GM18870 (cell line): ENCODE results near the gene ZNF462.
"Not testable (repeated sequence)": the region's sequence is repeated elsewhere in the genome, so short reads cannot be mapped to it uniquely, and the experiment has no call there.

Experiments
- ATAC-seq: cut with Tn5 transposase; IDR thresholded peaks from one replicate; pipeline ENCODE4 v1.9.1; 2021; ENCODE audit warnings: moderate library complexity; ENCODE audit not compliant: unreplicated experiment

Gene ZNF462

DNA sequence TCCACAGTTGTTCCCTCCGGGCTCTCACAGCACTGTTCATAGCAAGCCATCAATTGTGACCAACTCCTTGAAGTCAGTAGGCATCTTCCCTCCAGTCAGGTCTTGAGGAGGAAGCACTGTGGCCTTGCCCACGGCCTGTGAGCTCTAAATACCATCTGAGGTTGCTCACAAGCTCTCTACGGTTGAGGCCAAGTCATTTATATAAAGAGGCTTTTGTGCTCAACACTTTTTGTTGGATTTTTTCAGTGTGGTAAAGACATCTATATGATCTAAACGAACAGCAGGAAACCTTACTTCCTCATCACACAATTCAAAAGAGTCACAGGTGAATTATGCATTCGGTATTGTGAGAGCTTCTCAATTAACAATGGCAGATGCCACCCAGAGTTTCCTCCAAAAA lies 97.3 kb downstream of the ZNF462 start:
- no peak for ATAC-seq

DNA sequence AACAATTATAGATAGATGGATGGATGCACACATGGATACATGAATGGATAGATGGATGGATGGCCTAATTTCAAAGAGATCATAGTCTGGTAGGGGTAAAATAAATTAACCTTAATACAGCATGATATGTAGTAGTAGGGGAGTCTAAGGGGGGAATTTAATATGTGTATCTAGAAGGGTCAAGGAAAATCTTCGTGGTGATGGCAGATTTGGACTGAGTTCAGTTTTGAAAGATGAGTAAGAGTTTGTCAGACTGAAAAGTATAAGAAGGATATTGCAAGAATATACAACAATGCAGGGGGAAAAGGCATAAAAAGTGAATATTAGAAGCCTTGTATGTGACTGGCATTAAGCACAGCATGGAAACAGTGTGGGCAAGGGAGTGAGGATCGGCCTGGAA lies 98.7 kb downstream of the ZNF462 start:
- no peak for ATAC-seq

DNA sequence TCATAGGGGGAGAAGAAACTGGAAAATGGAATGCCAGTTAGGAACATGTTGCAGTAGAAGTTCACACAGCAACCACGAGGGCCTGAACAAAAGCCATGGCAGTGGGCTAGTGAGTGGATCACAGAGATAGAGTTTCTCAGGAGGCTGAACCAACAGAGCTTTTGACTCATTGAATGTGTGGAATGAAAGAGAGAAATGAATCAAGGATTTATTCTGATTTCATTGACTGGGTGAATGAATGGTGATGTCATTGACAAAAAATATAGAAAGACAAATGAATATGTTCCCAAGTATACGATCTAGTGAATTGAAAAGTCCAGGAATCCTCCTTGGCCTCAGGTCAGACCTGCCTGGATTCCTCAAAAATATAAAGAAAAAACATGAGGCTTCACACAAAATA lies 99.2 kb downstream of the ZNF462 start:
- no peak for ATAC-seq

DNA sequence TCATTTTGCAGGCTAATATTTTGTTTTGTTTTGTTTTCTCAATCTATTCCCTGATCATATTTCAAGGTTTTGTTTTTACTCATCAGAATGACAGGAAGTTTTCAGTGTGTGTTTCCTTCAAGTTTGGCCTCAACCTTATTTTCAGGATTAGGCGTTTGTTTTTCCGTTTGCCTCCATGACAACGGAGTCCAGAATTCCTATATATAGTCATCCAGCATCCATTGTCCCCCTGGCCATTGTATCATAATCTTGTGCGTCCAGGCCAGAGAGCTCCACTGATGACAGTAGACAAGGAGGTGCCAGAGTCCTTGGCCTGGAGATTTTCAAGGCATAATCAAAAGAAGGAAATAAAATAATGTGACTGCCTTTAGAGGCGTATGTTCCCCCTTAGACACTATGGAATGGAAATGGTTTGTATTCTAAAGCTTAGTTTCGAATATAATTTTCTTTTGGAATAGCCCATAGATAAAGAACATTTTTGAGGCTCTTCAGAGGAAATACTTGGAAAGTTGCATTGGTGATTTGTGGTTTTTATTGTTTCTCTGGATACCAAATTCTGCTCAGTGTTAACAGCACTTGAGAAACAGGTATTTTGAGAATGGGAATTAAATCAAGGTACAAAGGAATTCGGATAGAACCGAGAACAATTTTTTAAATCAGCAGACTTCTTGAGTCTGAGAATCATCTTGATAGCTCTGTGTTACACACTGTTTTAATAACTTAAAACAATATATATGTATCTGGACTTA lies 99.8 kb downstream of the ZNF462 start:
- ATAC-seq, result no peak

DNA sequence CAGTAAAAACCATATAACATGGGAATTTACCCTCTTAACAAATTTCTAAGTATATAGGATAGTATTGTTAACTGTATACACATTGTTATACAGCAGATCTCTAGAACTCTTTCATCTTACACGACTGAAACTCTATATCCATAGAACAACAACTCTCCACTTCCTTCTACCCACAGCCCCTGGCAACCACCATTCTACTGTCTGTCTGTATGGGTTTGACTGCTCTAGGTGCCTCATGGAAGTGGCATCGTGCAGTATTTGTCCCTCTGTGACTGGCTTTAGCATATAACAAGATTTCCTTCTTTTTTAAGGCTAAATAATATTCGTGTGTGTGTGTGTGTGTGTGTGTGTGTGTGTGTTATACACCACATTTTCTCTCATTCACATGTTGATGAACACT lies 100.7 kb downstream of the ZNF462 start:
- no peak for ATAC-seq

DNA sequence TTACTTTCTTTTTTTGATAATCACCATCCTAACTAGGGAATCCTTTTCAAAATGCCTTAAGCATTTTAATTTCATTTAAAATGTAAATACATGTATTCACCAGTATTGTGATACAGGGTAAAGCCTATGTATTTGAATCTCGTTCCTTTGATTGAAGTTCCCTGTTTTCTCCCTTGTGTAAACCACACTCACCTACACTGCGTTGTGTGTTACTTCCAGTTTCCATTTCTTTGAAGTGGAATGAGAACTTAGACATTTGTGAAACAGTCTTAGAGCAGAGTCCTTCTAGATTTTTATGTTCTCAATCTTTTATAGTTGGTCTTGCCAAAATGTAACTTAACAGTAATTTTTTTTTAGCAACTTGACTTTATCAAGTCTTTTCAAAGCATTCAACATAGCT lies 101.4 kb downstream of the ZNF462 start:
- ATAC-seq, result no peak

DNA sequence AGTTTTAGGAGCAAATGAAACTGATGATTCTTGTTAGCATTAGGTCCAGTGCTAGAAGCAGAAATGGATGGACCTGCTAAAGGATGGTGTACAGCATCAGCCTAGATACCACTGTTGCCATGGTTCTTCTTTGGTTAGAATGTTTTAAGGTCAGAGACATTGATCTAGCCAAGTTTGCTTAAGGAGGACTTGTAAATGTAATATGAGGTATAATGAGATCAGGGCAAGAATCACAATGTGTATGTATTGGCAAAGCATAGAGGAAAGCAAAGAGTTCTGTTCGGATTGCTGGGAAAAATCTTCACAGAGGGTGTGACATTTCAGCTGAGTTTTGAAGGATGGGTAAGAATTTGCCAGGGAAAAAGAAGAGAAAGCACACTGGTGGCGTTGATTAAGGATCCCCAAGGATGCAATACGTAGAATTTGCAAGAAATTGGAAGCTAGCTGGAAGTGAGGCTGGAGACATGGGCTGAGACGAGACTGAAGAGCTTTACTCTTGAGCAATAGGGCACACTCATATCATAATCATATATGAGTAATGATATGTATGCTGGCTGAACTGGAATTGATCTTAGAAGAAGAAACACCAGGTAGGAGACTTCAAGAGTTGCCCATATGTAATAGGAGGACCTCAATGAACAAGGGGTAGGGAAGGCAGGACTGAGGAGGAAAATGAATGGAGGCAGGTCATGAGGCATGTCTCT lies 102.0 kb downstream of the ZNF462 start:
- no peak for ATAC-seq

DNA sequence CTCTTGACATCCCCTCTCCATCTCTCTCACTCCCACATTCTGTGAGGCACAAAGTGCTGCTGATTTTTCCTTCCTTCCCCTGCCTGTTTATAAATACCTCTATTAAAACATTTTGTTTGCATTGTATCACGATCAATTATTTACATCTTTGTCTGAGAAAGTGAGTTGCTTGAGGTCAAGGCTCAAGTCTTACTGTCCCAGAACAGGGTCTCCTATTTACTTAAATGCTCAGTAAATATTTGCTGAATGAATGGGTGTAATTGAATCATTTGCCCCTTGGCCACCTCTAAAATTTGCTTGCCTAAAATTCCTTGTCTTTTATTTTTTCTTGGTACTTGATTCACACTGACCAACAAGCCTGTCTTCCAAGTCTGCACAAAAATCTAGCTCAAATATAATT lies 103.5 kb downstream of the ZNF462 start:
- ATAC-seq, result no peak

DNA sequence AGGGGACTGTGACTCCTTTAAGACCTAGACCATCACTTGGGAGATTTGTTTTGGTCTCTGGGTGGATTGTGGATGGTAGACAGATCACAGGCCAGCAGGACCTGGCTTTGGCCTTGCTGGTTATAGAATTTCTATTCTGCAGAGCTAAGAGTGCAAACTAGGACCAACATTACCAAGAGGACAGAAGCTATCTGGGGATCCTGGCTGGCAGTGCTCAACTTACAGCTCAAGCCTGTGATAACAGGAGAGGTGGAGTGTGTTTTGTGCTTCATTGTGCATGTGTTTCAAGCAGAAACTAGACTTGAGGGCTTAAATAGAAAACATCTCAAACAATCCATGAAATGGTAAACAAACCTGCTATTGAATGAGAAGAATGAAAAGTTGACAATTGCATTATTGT lies 106.7 kb downstream of the ZNF462 start:
- no peak for ATAC-seq

DNA sequence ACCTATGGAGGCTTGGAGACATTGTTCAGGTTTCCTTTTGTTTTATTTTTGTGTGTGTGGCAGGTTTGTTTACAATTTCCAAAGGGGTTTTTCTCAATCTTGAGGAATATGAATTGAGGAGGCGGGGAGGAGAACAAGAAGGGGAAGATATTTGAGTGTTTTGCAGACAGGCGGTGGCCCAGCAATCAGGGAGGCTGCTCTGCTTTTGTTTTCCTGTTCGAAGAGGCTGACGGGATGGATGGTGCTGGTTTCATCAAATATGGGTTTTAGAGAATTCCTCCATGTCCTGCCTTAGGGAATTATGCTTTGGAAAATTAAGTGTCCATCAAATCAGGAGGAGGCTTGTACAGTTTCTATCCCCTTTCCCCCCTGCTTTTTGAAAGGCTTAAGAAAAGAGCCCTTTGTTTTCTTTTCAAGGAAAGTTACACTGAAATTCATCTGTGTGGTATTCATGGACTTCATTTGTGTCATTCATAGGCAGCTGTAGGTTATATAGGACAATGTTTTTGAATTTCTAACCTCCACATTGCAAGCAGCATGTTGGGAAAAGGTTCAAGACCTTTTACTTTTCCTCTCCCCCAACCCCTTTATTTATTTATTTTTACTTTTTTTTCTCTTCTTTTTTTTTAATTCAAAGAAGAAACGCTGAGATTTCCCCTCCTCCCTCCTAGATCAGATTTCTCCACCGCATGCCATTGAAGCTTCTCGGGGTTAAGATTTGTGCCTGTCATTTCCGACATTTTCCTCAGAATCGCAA lies 107.4 kb downstream of the ZNF462 start:
- no peak for ATAC-seq

DNA sequence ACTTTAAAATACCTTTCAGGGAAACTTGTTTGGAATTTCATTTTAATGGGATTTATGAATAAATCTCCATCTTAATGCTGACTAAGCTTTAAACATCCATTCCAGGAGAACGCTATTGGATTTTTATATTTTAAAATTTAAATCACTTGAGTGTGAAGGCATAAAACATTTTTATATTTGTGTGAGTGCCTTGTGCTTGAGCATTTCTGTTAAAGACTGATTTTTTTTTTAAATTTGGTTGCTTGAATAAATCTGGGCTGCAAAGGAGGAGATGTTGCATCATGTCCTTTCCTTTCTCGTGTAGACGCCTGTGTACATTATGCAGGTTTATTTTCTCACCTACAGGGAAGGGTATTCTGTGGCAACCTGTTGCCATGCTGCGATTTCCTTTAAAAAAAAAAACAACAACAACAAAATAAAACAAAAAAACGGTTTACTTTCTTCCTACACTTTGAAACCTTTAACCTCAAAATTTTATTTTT lies 108.1 kb downstream of the ZNF462 start:
- ATAC-seq, result no peak

DNA sequence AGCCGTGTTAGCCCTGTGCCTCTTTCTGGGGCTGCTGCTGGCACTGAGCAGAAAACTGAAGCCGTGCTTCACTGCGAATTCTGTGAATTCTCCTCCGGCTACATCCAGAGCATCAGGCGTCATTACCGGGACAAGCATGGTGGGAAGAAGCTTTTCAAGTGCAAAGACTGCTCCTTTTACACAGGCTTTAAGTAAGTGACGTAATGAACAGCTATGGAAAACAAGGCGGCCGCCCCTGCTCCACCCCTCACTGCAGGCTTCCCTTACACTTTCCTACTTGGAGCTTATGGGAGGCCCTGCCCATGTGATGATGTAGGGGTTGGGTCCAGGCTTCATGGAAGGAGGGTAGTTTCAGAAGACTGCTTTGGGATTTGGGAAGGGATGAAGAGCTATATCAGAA lies 109.1 kb downstream of the ZNF462 start:
- ATAC-seq, result no peak

DNA sequence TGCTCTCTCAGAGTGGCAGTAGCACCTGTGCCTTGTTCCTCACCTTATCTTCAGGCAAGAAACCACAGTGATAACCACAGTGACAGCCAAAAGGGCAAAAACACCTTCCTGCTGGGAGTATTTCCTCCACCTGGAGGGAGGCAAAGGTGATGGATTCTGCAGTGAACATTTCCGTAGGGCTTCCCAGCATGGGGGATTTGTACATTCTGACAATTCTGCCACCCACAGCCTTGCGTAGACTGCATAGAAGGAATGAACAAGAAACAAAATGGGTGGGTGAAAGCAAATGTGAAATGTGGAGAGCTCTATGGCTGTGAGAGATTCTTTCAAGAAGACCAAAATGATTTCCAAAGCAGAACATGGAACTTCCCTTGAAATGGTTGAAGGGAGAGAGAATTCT lies 111.4 kb downstream of the ZNF462 start:
- ATAC-seq, result no peak

DNA sequence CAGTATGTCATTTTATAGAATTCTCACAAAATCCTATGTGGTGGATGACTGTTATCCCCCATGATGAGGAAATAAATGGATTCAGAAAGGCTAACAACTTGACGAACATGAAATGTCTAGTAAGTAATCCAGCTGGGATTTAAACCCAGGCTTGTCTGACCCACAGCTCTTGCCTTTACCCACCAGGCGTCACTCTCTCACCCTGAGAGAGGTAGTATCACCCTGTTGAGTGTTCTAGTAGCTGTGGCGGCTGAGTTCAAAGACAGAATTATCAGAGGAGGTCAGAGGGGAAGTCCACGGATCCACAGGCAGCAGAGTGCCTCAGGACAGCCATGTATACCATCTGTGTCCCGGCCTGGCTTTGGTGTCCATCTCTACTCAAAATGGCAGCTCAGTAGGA lies 113.8 kb downstream of the ZNF462 start:
- no peak for ATAC-seq

DNA sequence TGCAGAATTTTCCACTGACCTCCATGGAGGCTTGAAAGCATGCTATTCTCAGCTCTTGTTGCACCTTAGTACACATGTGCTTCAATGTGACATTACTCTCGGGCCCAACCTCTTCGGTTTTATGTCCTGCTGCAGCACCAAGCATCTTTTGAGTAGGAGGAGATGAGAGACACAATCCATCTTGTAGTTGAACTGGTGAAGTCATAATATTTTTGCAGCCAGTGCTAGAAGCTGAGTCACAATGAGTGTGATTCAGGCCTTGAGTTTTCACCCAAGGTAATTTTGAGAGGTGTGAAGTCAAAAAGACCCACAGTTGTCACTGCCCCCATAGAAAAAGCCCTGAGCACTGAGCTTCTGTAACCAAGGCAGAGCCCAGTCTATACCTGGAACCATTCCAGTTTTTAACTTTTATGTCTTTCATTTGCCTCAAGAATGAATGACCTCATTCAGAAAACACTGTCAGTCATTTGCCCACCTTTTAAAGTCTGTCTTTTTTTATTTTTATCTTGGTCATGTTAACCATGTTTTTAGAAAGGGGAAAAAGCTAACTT lies 117.7 kb downstream of the ZNF462 start:
- ATAC-seq, result no peak

DNA sequence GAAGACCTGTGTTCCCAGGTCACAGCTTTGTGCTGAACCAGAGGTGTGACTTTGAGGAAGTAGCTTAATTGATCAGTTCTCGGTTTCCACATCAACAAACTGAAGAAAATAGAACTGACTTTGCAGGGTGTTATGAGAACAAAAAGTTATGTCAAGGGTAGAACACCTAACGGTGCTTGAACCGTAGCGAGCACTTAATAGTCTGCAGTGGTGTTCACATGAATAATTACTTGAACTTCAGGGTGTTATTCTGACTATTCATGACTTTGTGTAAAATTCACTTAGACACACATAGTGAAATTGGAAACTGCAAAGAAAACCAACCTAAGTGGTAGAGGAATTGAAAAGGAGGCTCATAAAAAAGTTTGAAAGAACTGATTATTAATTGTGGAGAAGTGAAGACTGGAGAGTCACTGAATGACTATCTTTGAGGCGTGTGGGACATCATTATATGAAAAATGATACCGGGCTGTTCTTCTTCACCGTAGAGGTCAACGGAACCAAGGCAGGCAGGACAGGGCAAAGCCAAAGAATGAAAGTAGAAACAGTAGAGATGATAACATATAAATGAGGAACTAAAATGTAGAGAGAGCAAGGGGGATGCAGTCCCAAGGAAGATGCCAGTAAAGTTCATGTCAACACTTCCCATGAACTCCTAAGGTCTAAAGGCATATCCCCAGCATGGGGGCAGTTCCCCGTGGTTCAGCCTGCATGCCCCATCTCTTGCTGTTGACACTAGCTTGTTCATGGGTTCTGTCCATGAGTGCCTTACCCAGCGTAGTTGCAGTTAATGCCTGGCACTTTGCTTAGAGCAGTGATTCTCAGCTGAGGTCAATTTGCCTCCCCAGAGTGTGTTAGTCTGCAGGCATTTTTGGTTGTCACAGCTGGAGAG lies 118.7 kb downstream of the ZNF462 start:
- peak; percentile 75 for ATAC-seq

DNA sequence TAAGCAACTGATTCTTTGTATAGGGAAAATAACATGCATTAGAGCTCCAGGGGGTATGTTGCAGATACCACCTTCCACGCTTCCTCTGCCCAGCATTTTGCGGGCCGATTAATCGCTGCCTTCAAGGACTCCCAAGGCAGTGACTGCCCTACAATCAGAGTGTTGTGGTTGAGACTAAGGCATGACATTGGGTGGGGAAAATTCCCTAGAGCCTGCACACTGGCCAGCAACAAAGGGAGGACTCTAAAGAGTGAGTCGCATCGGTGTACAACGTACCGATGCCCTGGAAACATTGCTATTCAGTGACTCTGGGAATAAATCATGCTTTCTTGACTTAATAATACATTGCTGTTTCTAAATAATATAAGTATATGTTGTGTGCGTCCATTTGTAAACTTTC lies 119.7 kb downstream of the ZNF462 start:
- ATAC-seq, result no peak

DNA sequence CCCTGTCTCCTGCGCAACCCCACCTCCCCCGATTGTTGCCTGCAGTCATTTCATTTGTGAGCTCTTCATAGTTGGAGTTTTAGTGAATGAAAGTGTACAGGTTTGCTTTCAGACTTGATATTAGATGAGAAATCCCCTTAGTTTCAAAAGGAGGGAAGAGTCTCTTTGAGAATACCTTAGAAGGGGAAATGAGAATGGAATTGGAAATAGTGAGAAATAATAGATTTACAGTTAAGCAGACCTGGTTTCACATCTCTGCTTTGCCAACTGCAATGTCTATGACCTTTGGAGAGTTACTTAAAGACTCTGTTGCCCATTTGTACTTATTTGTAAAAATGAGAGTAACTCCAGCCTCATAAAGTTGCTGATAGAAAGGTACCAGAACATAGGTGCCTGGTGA lies 120.4 kb downstream of the ZNF462 start:
- ATAC-seq, result no peak

DNA sequence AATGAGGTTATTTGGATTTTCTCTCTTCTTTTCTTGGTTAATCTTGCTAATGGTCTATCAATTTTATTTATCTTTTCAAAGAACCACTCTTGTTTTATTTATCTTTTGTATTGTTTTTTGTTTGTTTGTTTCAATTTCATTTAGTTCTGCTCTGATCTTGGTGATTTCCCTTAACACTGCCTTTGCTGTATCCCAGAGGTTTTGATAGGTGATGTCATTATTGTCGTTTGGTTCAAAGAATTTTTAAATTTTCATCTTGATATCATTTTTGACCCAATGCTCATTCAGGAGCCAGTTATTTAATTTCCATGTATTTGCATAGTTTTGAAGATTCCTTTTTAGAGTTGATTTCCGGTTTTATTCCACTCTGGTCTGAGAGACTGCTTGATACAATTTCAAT lies 126.9 kb downstream of the ZNF462 start:
- ATAC-seq, result not testable (repeated sequence)

DNA sequence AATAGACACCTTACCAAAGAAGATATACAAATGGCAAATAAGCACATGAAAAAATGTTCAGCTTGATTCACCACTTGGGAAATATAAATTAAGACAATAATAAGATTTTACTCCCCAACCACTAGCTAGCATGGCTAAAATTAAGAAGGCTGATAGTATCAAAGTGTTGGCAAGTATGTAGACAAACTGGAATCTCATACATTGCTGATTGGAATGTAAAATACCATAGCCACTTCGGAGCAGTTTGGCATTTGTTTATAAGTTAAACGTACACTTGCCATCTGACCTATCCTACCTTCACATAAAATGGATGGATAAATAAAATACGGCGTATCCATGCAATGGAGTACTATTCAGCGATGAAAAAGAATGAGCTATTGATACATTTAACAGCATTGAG lies 129.2 kb downstream of the ZNF462 start:
- no peak for ATAC-seq

DNA sequence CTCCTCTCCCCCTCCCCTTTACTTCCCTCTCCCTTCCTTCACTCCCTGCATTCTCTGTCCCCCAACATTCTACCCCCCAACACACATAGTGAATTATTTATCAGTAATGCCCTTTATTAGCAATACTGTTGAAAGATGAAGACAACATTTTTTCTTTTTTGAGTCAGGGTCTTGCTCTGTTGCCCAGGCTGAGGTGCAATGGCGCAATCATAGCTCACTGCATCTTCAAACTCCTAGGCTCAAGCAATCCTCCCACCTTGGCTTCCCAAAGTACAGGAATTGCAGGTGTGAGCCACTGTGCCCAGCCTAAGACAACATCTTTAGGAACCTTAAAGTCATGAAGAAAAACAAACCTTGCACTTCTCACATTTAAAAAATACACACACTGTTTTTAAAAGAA lies 130.6 kb downstream of the ZNF462 start:
- ATAC-seq, result no peak
